Mucosa of descending colon (tissue), 3 donors: Measurements from ENCODE around the gene NUAK1. TPM values are rescaled to one million over a fixed set of nuclear protein-coding genes. Genes with fewer than 3 reads are reported as not detected.

ENCODE experiments used
- ATAC-seq: fragments of 200-7000 bp; cut with Tn5 transposase; one replicate; pipeline ENCODE4 v1.9.1; 2020; ENCODE audit warnings: mild to moderate bottlenecking, moderate library complexity
- DNase-seq, 3 donors: peaks; one replicate each; pipeline ENCODE4 v3.0.0-alpha.2; 2020
- H3K36me3 ChIP-seq: fragments of 200-600 bp; one replicate; pipeline ENCODE4 v1.8.0; 2021; ENCODE audit warnings: low read depth, mild to moderate bottlenecking
- H3K4me1 ChIP-seq: fragments of 200-600 bp; one replicate; pipeline ENCODE4 v1.8.0; 2021; ENCODE audit warnings: low read depth, mild to moderate bottlenecking
- H3K4me3 ChIP-seq: fragments of 200-600 bp; one replicate; pipeline ENCODE4 v1.8.0; 2021; ENCODE audit warnings: mild to moderate bottlenecking
- H3K9me3 ChIP-seq: fragments of 200-600 bp; one replicate; pipeline ENCODE4 v1.8.0; 2021; ENCODE audit warnings: mild to moderate bottlenecking
- CTCF ChIP-seq: fragments of 200-600 bp; IDR thresholded peaks from one replicate; pipeline ENCODE4 v1.8.0; 2022; ENCODE audit warnings: antibody characterized with exemption, mild to moderate bottlenecking
- intact Hi-C, 2 donors: fragments of 100-400 bp; cut with DNase I in 1 of 2; cut with micrococcal nuclease in 1 of 2; formaldehyde crosslinking; loops; one replicate each; pipeline versions ENCODE4 v1.11.0 to v1.11.1; 2022; cut with DNase I, micrococcal nuclease
- total RNA-seq, 3 donors: library from RNA; stranded (reverse); fragmentation: NEBNext Ultra II Directional in 2 of 3; extraction: Animal tissue kit (Norgen Biotek cat#: 25700) in 2 of 3; gene quantifications; one replicate each; pipeline versions ENCODE4 v1.2.1 to v1.2.4, GENCODE V29; 2021 to 2023
- donor health status: DM: no; HTN: no; CAD: no; lungs with moderate emphysema.
- donor health status: DM: no; HTN: no; CAD: no.
- donor health status: DM: no; HTN: yes; CAD: no.

The NUAK1 gene
- total RNA-seq, 3 donors from 2014 or later = 4.9 to 6.8 (median 5.4) TPM

GRCh38 chr12:106084759-106085158 lies 54.0 kb downstream of the NUAK1 start:
- H3K4me3 ChIP-seq = no peak overlapping the region
- H3K4me1 ChIP-seq = no peaks in the 10 kb centered on the region
- DNase-seq = no peak
- no peaks in the 10 kb centered on the region for H3K36me3 ChIP-seq
- H3K9me3 ChIP-seq = no peaks in the 10 kb centered on the region
- intact Hi-C loops = no loop called here
- TF ChIP-seq CTCF = no peak
- ATAC-seq = no peak

GRCh38 chr12:106084014-106084671 lies 54.6 kb downstream of the NUAK1 start:
- Histone ChIP-seq H3K4me1 (no peaks in the 10 kb centered on the region), H3K4me3 (no peak overlapping the region), H3K9me3 (no peaks in the 10 kb centered on the region), H3K36me3 (no peaks in the 10 kb centered on the region)
- DNase-seq (no peak), ATAC-seq (no peak)
- intact Hi-C loops = no loop called here
- TF ChIP-seq CTCF = no peak

- no peak for TF ChIP-seq CTCF
- DNase-seq = no peak
- Histone ChIP-seq H3K9me3 (no peaks in the 10 kb centered on the region), H3K4me3 (no peak overlapping the region), H3K36me3 (no peaks in the 10 kb centered on the region), H3K4me1 (no peaks in the 10 kb centered on the region)
- intact Hi-C loops = no loop called here
- ATAC-seq = no peak
These were observed 56.3 kb downstream of the NUAK1 start for GRCh38 chr12:106082216-106083175.

- Histone ChIP-seq H3K4me1 (no peaks in the 10 kb centered on the region), H3K9me3 (no peaks in the 10 kb centered on the region), H3K4me3 (no peak overlapping the region), H3K36me3 (no peaks in the 10 kb centered on the region)
- DNase-seq (no peak), ATAC-seq (no peak)
- intact Hi-C loops = no loop called here
- no peak for TF ChIP-seq CTCF
These were observed 57.1 kb downstream of the NUAK1 start for GRCh38 chr12:106081606-106082005.

- Histone ChIP-seq H3K36me3 (no peaks in the 10 kb centered on the region), H3K9me3 (no peaks in the 10 kb centered on the region), H3K4me1 (no peaks in the 10 kb centered on the region), H3K4me3 (no peak overlapping the region)
- intact Hi-C loops = no loop called here
- TF ChIP-seq CTCF = no peak
- ATAC-seq (no peak), DNase-seq (no peak)
These were observed 58.0 kb downstream of the NUAK1 start for GRCh38 chr12:106080791-106081170.
